ENCODE measurements around the gene ANGPT4. TPM values are rescaled to one million over a fixed set of nuclear protein-coding genes. Genes with fewer than 3 reads are reported as not detected.
"Not testable (repeated sequence)": the region's sequence is repeated elsewhere in the genome, so short reads cannot be mapped to it uniquely, and the experiment has no call there.

ANGPT4 gene
- total RNA-seq, 3 donors from 2014 or later, result not detected

GRCh38 chr20:906001-906520 lies 10.1 kb downstream of the ANGPT4 start:
- DNase-seq (no peak), ATAC-seq (no peak)
- Mint-ChIP-seq H3K4me3 (no peak overlapping the region), H3K27me3 (ENCODE audit: low read depth) (no peaks in the 10 kb centered on the region), H3K9me3 (no peaks in the 10 kb centered on the region), H3K36me3 (ENCODE audit: insufficient read depth) (no peaks in the 10 kb centered on the region), H3K4me1 (ENCODE audit: low read depth) (no peaks in the 10 kb centered on the region)

- no peaks in the 10 kb centered on the region for H3K36me3 Mint-ChIP-seq (ENCODE audit: insufficient read depth)
- no peak for DNase-seq
- no peak for ATAC-seq
- H3K27me3 Mint-ChIP-seq (ENCODE audit: low read depth), result no peaks in the 10 kb centered on the region
- no peak overlapping the region for H3K4me3 Mint-ChIP-seq
- no peaks in the 10 kb centered on the region for H3K4me1 Mint-ChIP-seq (ENCODE audit: low read depth)
- H3K9me3 Mint-ChIP-seq, result no peaks in the 10 kb centered on the region
These were observed 10.7 kb downstream of the ANGPT4 start for GRCh38 chr20:905396-905961.

- Mint-ChIP-seq H3K36me3 (ENCODE audit: insufficient read depth) (no peaks in the 10 kb centered on the region), H3K9me3 (no peaks in the 10 kb centered on the region), H3K27me3 (ENCODE audit: low read depth) (no peaks in the 10 kb centered on the region), H3K4me1 (ENCODE audit: low read depth) (no peaks in the 10 kb centered on the region), H3K4me3 (no peak overlapping the region)
- no peak for DNase-seq
- ATAC-seq, result no peak
These were observed 12.0 kb downstream of the ANGPT4 start for GRCh38 chr20:904039-904545.

GRCh38 chr20:897436-897835 lies 18.7 kb downstream of the ANGPT4 start:
- not testable (repeated sequence) for ATAC-seq; H3K9me3 Mint-ChIP-seq; DNase-seq; H3K4me3 Mint-ChIP-seq; H3K36me3 Mint-ChIP-seq (ENCODE audit: insufficient read depth); H3K27me3 Mint-ChIP-seq (ENCODE audit: low read depth); H3K4me1 Mint-ChIP-seq (ENCODE audit: low read depth)

- Mint-ChIP-seq H3K27me3 (ENCODE audit: low read depth) (peaks cover 6% of the 10 kb centered on the region), H3K4me3 (no peak overlapping the region), H3K36me3 (ENCODE audit: insufficient read depth) (no peaks in the 10 kb centered on the region), H3K9me3 (no peaks in the 10 kb centered on the region), H3K4me1 (ENCODE audit: low read depth) (no peaks in the 10 kb centered on the region)
- DNase-seq, result no peak
- ATAC-seq, result no peak
These were observed 19.6 kb downstream of the ANGPT4 start for GRCh38 chr20:896501-897025.

GRCh38 chr20:892371-892770 lies 23.8 kb downstream of the ANGPT4 start:
- H3K4me3 Mint-ChIP-seq; H3K36me3 Mint-ChIP-seq (ENCODE audit: insufficient read depth); H3K4me1 Mint-ChIP-seq (ENCODE audit: low read depth); H3K9me3 Mint-ChIP-seq; H3K27me3 Mint-ChIP-seq (ENCODE audit: low read depth); DNase-seq; ATAC-seq: not testable (repeated sequence)

GRCh38 chr20:891706-892080 lies 24.4 kb downstream of the ANGPT4 start:
- Mint-ChIP-seq H3K9me3 (no peaks in the 10 kb centered on the region), H3K4me1 (ENCODE audit: low read depth) (no peaks in the 10 kb centered on the region)
- no peak for ATAC-seq

GRCh38 chr20:891058-891705 lies 25.0 kb downstream of the ANGPT4 start:
- Mint-ChIP-seq H3K27me3 (ENCODE audit: low read depth) (peaks cover 6% of the 10 kb centered on the region), H3K9me3 (no peaks in the 10 kb centered on the region), H3K4me1 (ENCODE audit: low read depth) (no peaks in the 10 kb centered on the region), H3K36me3 (ENCODE audit: insufficient read depth) (no peaks in the 10 kb centered on the region), H3K4me3 (no peak overlapping the region)
- ATAC-seq (no peak), DNase-seq (no peak)

More at GRCh38 chr20:891706-892080, 24.4 kb downstream of the ANGPT4 start:
- peaks cover 6% of the 10 kb centered on the region for H3K27me3 Mint-ChIP-seq (ENCODE audit: low read depth)
- no peaks in the 10 kb centered on the region for H3K36me3 Mint-ChIP-seq (ENCODE audit: insufficient read depth)
- DNase-seq, result no peak
- no peak overlapping the region for H3K4me3 Mint-ChIP-seq

- Mint-ChIP-seq H3K9me3 (no peaks in the 10 kb centered on the region), H3K4me3 (peak overlapping the region; percentile 19), H3K27me3 (ENCODE audit: low read depth) (peaks cover 7% of the 10 kb centered on the region), H3K36me3 (ENCODE audit: insufficient read depth) (no peaks in the 10 kb centered on the region), H3K4me1 (ENCODE audit: low read depth) (no peaks in the 10 kb centered on the region)
- DNase-seq (no peak), ATAC-seq (no peak)
These were observed 25.5 kb downstream of the ANGPT4 start for GRCh38 chr20:890666-891057.

- Mint-ChIP-seq H3K4me1 (ENCODE audit: low read depth) (peaks cover 2% of the 10 kb centered on the region), H3K4me3 (no peak overlapping the region), H3K36me3 (ENCODE audit: insufficient read depth) (no peaks in the 10 kb centered on the region), H3K9me3 (no peaks in the 10 kb centered on the region), H3K27me3 (ENCODE audit: low read depth) (peaks cover 13% of the 10 kb centered on the region)
- no peak for DNase-seq
- no peak for ATAC-seq
These were observed 26.1 kb downstream of the ANGPT4 start for GRCh38 chr20:889932-890463.

GRCh38 chr20:889106-889505 lies 27.0 kb downstream of the ANGPT4 start:
- peaks cover 2% of the 10 kb centered on the region for H3K4me1 Mint-ChIP-seq (ENCODE audit: low read depth)
- ATAC-seq (no peak), DNase-seq (no peak)
- no peak overlapping the region for H3K4me3 Mint-ChIP-seq
- no peaks in the 10 kb centered on the region for H3K36me3 Mint-ChIP-seq (ENCODE audit: insufficient read depth)
- peaks cover 15% of the 10 kb centered on the region for H3K27me3 Mint-ChIP-seq (ENCODE audit: low read depth)
- H3K9me3 Mint-ChIP-seq, result no peaks in the 10 kb centered on the region

- H3K36me3 Mint-ChIP-seq (ENCODE audit: insufficient read depth), result no peaks in the 10 kb centered on the region
- peaks cover 2% of the 10 kb centered on the region for H3K4me1 Mint-ChIP-seq (ENCODE audit: low read depth)
- peaks cover 13% of the 10 kb centered on the region for H3K27me3 Mint-ChIP-seq (ENCODE audit: low read depth)
- DNase-seq (no peak), ATAC-seq (no peak)
- H3K4me3 Mint-ChIP-seq, result no peak overlapping the region
- H3K9me3 Mint-ChIP-seq, result no peaks in the 10 kb centered on the region
These were observed 28.1 kb downstream of the ANGPT4 start for GRCh38 chr20:888057-888456.

GRCh38 chr20:887137-887536 lies 29.0 kb downstream of the ANGPT4 start:
- ATAC-seq, result no peak
- H3K4me3 Mint-ChIP-seq, result no peak overlapping the region
- H3K9me3 Mint-ChIP-seq, result no peaks in the 10 kb centered on the region
- H3K36me3 Mint-ChIP-seq (ENCODE audit: insufficient read depth), result no peaks in the 10 kb centered on the region
- H3K27me3 Mint-ChIP-seq (ENCODE audit: low read depth), result peaks cover 11% of the 10 kb centered on the region
- H3K4me1 Mint-ChIP-seq (ENCODE audit: low read depth), result peaks cover 2% of the 10 kb centered on the region
- DNase-seq, result no peak

GRCh38 chr20:884983-885952 lies 30.9 kb downstream of the ANGPT4 start:
- no peak for DNase-seq

More at GRCh38 chr20:884983-885952, 30.9 kb downstream of the ANGPT4 start:
- no peak for ATAC-seq
- Mint-ChIP-seq H3K9me3 (no peaks in the 10 kb centered on the region), H3K4me1 (ENCODE audit: low read depth) (peaks cover 10% of the 10 kb centered on the region), H3K27me3 (ENCODE audit: low read depth) (peaks cover 11% of the 10 kb centered on the region), H3K4me3 (no peak overlapping the region), H3K36me3 (ENCODE audit: insufficient read depth) (no peaks in the 10 kb centered on the region)

All from activated T-cell treated with anti-CD3 and anti-CD28 coated beads, Interleukin-2, amount 50 U/mL, for 4 hours (primary cell).